H1 (cell line): Measurements from ENCODE around the gene CHD2. TPM values are rescaled to one million over a fixed set of nuclear protein-coding genes. Genes with fewer than 3 reads are reported as not detected.

Source experiments
- CTCF ChIA-PET: fragments of 300-600 bp; sonication (Branson Sonifier 250); formaldehyde crosslinking; loops from one replicate; lab custom pipeline; 2021; ENCODE audit not compliant: partially characterized antibody; lab: Charles Lee
- POLR2A ChIA-PET: fragments of 300-600 bp; sonication (Branson Sonifier 250); formaldehyde crosslinking; loops from one replicate; lab custom pipeline; 2021; ENCODE audit warnings: inconsistent platforms; ENCODE audit not compliant: partially characterized antibody; lab: Charles Lee
- DNase-seq, 2 experiments: peaks; one replicate each; pipeline versions ENCODE4 v3.0.0 to v3.0.0-alpha.2; 2010 to 2022; ENCODE audit warnings: low spot score in 2 of 2, low read depth in 1 of 2, mixed read lengths in 1 of 2
- FAIRE-seq: peaks from 2 replicates; lab custom pipeline; 2011; peaks lifted over from hg19 to GRCh38; lab: Jason Lieb, UNC
- H2AFZ ChIP-seq: 2 replicates; pipeline ENCODE4 v1.8.1; 2012; ENCODE audit warnings: low read length, inconsistent platforms
- H2AK5ac ChIP-seq: 2 replicates; pipeline ENCODE4 v1.6.1; 2013; ENCODE audit warnings: low read depth, low read length
- H2BK120ac ChIP-seq: replicated peaks from 2 replicates; pipeline ENCODE3; 2013; ENCODE audit warnings: low read depth, low read length, inconsistent platforms
- H2BK12ac ChIP-seq: 2 replicates; pipeline ENCODE4 v1.6.1; 2013; ENCODE audit warnings: low read depth, low read length
- H2BK15ac ChIP-seq: 2 replicates; pipeline ENCODE4 v1.6.1; 2013; ENCODE audit warnings: low read length
- H2BK20ac ChIP-seq: 2 replicates; pipeline ENCODE4 v1.6.1; 2013; ENCODE audit warnings: low read length
- H2BK5ac ChIP-seq: 2 replicates; pipeline ENCODE4 v1.6.1; 2013; ENCODE audit warnings: low read depth, low read length
- H3K14ac ChIP-seq: 2 replicates; pipeline ENCODE4 v1.6.1; 2013; ENCODE audit warnings: inconsistent platforms; ENCODE audit not compliant: insufficient read length
- H3K18ac ChIP-seq: 2 replicates; pipeline ENCODE4 v1.6.1; 2013; ENCODE audit warnings: low read length; ENCODE audit errors: extremely low read depth
- H3K23ac ChIP-seq: 2 replicates; pipeline ENCODE4 v1.6.1; 2013; ENCODE audit warnings: inconsistent platforms; ENCODE audit not compliant: insufficient read length
- H3K23me2 ChIP-seq: 2 replicates; pipeline ENCODE4 v1.6.1; 2013; ENCODE audit warnings: low read depth, low read length
- H3K27ac ChIP-seq: 2 replicates; pipeline ENCODE4 v1.6.1; 2011; ENCODE audit warnings: low read depth, low read length, inconsistent platforms
- H3K27me3 ChIP-seq, 4 experiments: replicated peaks in 1 of 4; 1 replicate in 1 of 4; 2 replicates in 3 of 4; pipeline versions ENCODE4 v1.6.1 to v1.8.1; 2011 to 2013; ENCODE audit warnings: low read length in 3 of 4, mild to moderate bottlenecking in 3 of 4, inconsistent platforms in 2 of 4, mixed read lengths in 2 of 4, moderate library complexity in 1 of 4; ENCODE audit not compliant: control insufficient read depth in 3 of 4, insufficient read depth in 3 of 4; ENCODE audit errors: extremely low read depth in 1 of 4
- H3K36me3 ChIP-seq, 4 experiments: 2 replicates each; pipeline versions ENCODE4 v1.6.1 to v1.8.1; 2011 to 2013; ENCODE audit warnings: mild to moderate bottlenecking in 4 of 4, low read length in 3 of 4, moderate library complexity in 2 of 4, control low read depth in 1 of 4, inconsistent platforms in 1 of 4; ENCODE audit not compliant: insufficient read depth in 4 of 4, control insufficient read depth in 2 of 4
- H3K4ac ChIP-seq: replicated peaks from 2 replicates; pipeline ENCODE3; 2013; ENCODE audit warnings: low read length, low read depth, mixed read lengths, inconsistent platforms; ENCODE audit not compliant: insufficient read length
- H3K4me1 ChIP-seq, 4 experiments: replicated peaks in 1 of 4; 1 replicate in 1 of 4; 2 replicates in 3 of 4; pipeline versions ENCODE4 v1.6.1 to v1.8.1; 2011 to 2013; ENCODE audit warnings: low read length in 3 of 4, inconsistent platforms in 2 of 4, mixed read lengths in 1 of 4; ENCODE audit not compliant: insufficient read depth in 4 of 4, control insufficient read depth in 3 of 4
- H3K4me2 ChIP-seq, 2 experiments: 2 replicates each; pipeline versions ENCODE4 v1.6.1 to v1.8.1; 2011 to 2013; ENCODE audit warnings: low read depth in 2 of 2, low read length in 2 of 2, control low read depth in 1 of 2, inconsistent platforms in 1 of 2, mild to moderate bottlenecking in 1 of 2; ENCODE audit not compliant: insufficient read depth in 1 of 2
- H3K4me3 ChIP-seq, 4 experiments: fragments of 200-600, 300-600 bp in 1 of 4; sonication (generic), shearing (Covaris generic), sonication (Bioruptor Twin) in 1 of 4; 2 replicates each; pipeline versions ENCODE4 v1.5.1 to v1.8.1; 2011 to 2016; ENCODE audit warnings: low read length in 4 of 4, low read depth in 3 of 4, control low read depth in 2 of 4, inconsistent platforms in 2 of 4, mild to moderate bottlenecking in 2 of 4, mixed read lengths in 1 of 4, moderate library complexity in 1 of 4; ENCODE audit not compliant: insufficient read depth in 2 of 4; ENCODE audit errors: extremely low read depth in 1 of 4
- H3K56ac ChIP-seq: replicated peaks from 2 replicates; pipeline ENCODE3; 2013; ENCODE audit warnings: low read depth, mild to moderate bottlenecking, mixed read lengths, low read length, inconsistent platforms; ENCODE audit not compliant: insufficient read length
- H3K79me1 ChIP-seq: 2 replicates; pipeline ENCODE4 v1.6.1; 2013; ENCODE audit warnings: low read depth, low read length, control low read depth
- H3K79me2 ChIP-seq, 2 experiments: 2 replicates each; pipeline versions ENCODE4 v1.6.1 to v1.8.1; 2012 to 2013; ENCODE audit warnings: low read length in 2 of 2, mild to moderate bottlenecking in 2 of 2, inconsistent platforms in 1 of 2; ENCODE audit not compliant: insufficient read depth in 2 of 2, control insufficient read depth in 1 of 2
- H3K9ac ChIP-seq, 4 experiments: replicated peaks in 1 of 4; 1 replicate in 1 of 4; 2 replicates in 3 of 4; pipeline versions ENCODE4 v1.6.1 to v1.8.1; 2011 to 2013; ENCODE audit warnings: low read depth in 3 of 4, low read length in 3 of 4, control low read depth in 2 of 4, mild to moderate bottlenecking in 2 of 4, moderate library complexity in 2 of 4, inconsistent platforms in 1 of 4; ENCODE audit errors: extremely low read depth in 1 of 4
- H3K9me3 ChIP-seq, 2 experiments: 2 replicates each; pipeline versions ENCODE4 v1.6.1 to v1.8.1; 2012 to 2013; ENCODE audit warnings: mild to moderate bottlenecking in 2 of 2, moderate library complexity in 2 of 2, control low read depth in 1 of 2, inconsistent platforms in 1 of 2, low read depth in 1 of 2, low read length in 1 of 2, mixed read lengths in 1 of 2; ENCODE audit not compliant: insufficient read depth in 2 of 2
- H4K20me1 ChIP-seq, 2 experiments: replicated peaks in 1 of 2; 2 replicates each; pipeline versions ENCODE3 to v1.8.1; 2011 to 2013; ENCODE audit warnings: inconsistent platforms in 2 of 2, low read length in 2 of 2, mild to moderate bottlenecking in 1 of 2; ENCODE audit not compliant: insufficient read depth in 2 of 2, control insufficient read depth in 1 of 2
- H4K5ac ChIP-seq: 2 replicates; pipeline ENCODE4 v1.6.1; 2013; ENCODE audit warnings: low read length, low read depth, mixed read lengths, inconsistent platforms; ENCODE audit not compliant: insufficient read length
- H4K8ac ChIP-seq: 2 replicates; pipeline ENCODE4 v1.8.0; 2013; ENCODE audit warnings: mild to moderate bottlenecking, moderate library complexity, low read length, inconsistent platforms; ENCODE audit not compliant: insufficient read depth; ENCODE audit errors: extremely low read depth
- H4K91ac ChIP-seq: replicated peaks from 2 replicates; pipeline ENCODE3; 2013; ENCODE audit warnings: low read length, mixed read lengths, inconsistent platforms; ENCODE audit not compliant: insufficient read length
- GABPA ChIP-seq: IDR thresholded peaks from 2 replicates; pipeline ENCODE4 v1.6.1; 2011; ENCODE audit warnings: mild to moderate bottlenecking, low read length, moderate library complexity, borderline replicate concordance; ENCODE audit not compliant: insufficient read depth
- WGBS, 2 experiments: shearing (Covaris generic) in 1 of 2; methylation state at CpG; one replicate each; pipeline versions ENCODE4 v1.1.6 to v1.1.7; 2013 to 2015; ENCODE audit warnings: low lambda C conversion rate in 2 of 2, mixed read lengths in 2 of 2, inconsistent platforms in 1 of 2, low coverage in 1 of 2, missing lambda C conversion rate in 1 of 2; ENCODE audit not compliant: insufficient replicate concordance in 2 of 2, insufficient coverage in 1 of 2, insufficient read length in 1 of 2; ENCODE audit errors: extremely low coverage in 1 of 2, missing lambda C conversion rate in 1 of 2; 5-methylcytosine and 5-hydroxymethylcytosine counted together
- polyA plus RNA-seq, 7 experiments: library from polyadenylated mRNA; depleted of rRNA in 3 of 7; stranded (reverse) in 5 of 7; unstranded in 2 of 7; fragments of >200 nt in 5 of 7; fragments of 200-250 nt in 2 of 7; gene quantifications; 1 replicate in 5 of 7; 2 replicates in 1 of 7; 4 replicates in 1 of 7; pipeline versions ENCODE4 v1.2.1 to v1.2.3, GENCODE V29; 2011 to 2013; ENCODE audit warnings: missing spikeins in 2 of 7, mixed read lengths in 2 of 7
- total RNA-seq: library from RNA; stranded (reverse); fragmentation: NEBNext Ultra II Directional; extraction: Animal tissue kit (Norgen Biotek cat#: 25700); gene quantifications from 2 replicates; pipeline ENCODE4 v1.2.1, GENCODE V29; 2021

CHD2 gene
- total and polyA plus RNA-seq, 2 of the 8 experiments (the other 6 are each of a cell fraction or from before 2014, with no cell fraction given), result 28.8 to 70.0 TPM

- H3K4me2 ChIP-seq, result no peak overlapping the region
- no peaks in the 10 kb centered on the region for H3K23me2 ChIP-seq
- no peak overlapping the region for H2AK5ac ChIP-seq
- H3K23ac ChIP-seq, result no peak overlapping the region
- H4K5ac ChIP-seq, result no peak overlapping the region
- no peaks in the 10 kb centered on the region; a peak in 1 of 7 replicates for H3K27me3 ChIP-seq
- no peaks in the 10 kb centered on the region for H4K20me1 ChIP-seq
- H3K4me1 ChIP-seq, result no peaks in the 10 kb centered on the region; a peak in 1 of 7 replicates
- H3K4ac ChIP-seq, result no peak overlapping the region
- H3K14ac ChIP-seq, result no peak overlapping the region
- no peak overlapping the region for H3K56ac ChIP-seq
- H2BK15ac ChIP-seq, result no peak overlapping the region
- H3K27ac ChIP-seq, result no peak overlapping the region
- H3K36me3 ChIP-seq, result no peaks in the 10 kb centered on the region
- no peak for TF ChIP-seq GABPA
- no peaks in the 10 kb centered on the region for H3K79me2 ChIP-seq
- ChIA-PET CTCF (interaction anchor here (0.9 to 1.0 kb wide), 2 partner anchors 38 to 68 kb away, joined by 3 to 4 read pairs; no protein-coding TSS in a partner anchor), POLR2A (interaction anchor here (1.2 to 1.5 kb wide), 3 partner anchors 13 to 35 kb away, joined by 3 to 5 read pairs (median 3); no protein-coding TSS in a partner anchor)
- H2BK5ac ChIP-seq, result no peak overlapping the region
- WGBS, 2 experiments, result 87% methylated on average over 1 of the region's 1 CpG; no CpG with 5 or more reads in 1 of the 2 experiments
- no peaks in the 10 kb centered on the region for H3K79me1 ChIP-seq
- no peak overlapping the region for H3K9ac ChIP-seq
- no peak overlapping the region for H4K8ac ChIP-seq
- no peak overlapping the region for H2BK20ac ChIP-seq
- no peak overlapping the region for H3K18ac ChIP-seq
- H4K91ac ChIP-seq, result no peak overlapping the region
- FAIRE-seq (no peak), DNase-seq (peak in 1 of 2 experiments; percentile 26)
- no peak overlapping the region for H2BK12ac ChIP-seq
- H2AFZ ChIP-seq, result peak overlapping the region; percentile 86; the same call in 1 of the 2 replicates
- H3K9me3 ChIP-seq, result 0 out of 4 replicates have a peak, but pooled peaks cover 0 to 2% of the 10 kb centered on the region in 2 experiments
- H3K4me3 ChIP-seq, result no peak overlapping the region
- no peak overlapping the region for H2BK120ac ChIP-seq
These were observed 35.9 kb upstream of the CHD2 start for GRCh38 chr15:92864127-92864814.
